ENCODE results near the gene SLC17A5. TPM values are rescaled to one million over a fixed set of nuclear protein-coding genes. Genes with fewer than 3 reads are reported as not detected.
"Not testable (repeated sequence)": the region's sequence is repeated elsewhere in the genome, so short reads cannot be mapped to it uniquely, and the experiment has no call there.

Gene SLC17A5
- total RNA-seq, 2 experiments from 2014 or later: 1.7 to 2.0 TPM

DNA sequence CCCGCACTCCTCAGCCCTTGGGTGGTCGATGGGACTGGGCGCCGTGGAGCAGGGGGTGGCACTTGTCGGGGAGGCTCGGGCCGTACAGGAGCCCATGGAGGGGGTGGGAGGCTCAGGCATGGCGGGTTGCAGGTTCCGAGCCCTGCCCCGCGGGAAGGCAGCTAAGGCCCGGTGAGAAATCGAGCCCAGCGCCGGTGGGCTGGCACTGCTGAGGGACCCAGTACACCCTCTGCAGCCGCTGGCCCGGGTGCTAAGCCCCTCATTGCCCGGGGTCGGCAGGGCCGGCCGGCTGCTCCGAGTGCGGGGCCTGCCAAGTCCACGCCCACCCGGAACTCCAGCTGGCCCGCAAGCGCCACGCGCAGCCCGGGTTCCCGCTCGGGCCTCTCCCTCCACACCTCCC is 81.3 kb downstream of the SLC17A5 start:
- DNase-seq; intact Hi-C loops (cut with micrococcal nuclease): not testable (repeated sequence)

DNA sequence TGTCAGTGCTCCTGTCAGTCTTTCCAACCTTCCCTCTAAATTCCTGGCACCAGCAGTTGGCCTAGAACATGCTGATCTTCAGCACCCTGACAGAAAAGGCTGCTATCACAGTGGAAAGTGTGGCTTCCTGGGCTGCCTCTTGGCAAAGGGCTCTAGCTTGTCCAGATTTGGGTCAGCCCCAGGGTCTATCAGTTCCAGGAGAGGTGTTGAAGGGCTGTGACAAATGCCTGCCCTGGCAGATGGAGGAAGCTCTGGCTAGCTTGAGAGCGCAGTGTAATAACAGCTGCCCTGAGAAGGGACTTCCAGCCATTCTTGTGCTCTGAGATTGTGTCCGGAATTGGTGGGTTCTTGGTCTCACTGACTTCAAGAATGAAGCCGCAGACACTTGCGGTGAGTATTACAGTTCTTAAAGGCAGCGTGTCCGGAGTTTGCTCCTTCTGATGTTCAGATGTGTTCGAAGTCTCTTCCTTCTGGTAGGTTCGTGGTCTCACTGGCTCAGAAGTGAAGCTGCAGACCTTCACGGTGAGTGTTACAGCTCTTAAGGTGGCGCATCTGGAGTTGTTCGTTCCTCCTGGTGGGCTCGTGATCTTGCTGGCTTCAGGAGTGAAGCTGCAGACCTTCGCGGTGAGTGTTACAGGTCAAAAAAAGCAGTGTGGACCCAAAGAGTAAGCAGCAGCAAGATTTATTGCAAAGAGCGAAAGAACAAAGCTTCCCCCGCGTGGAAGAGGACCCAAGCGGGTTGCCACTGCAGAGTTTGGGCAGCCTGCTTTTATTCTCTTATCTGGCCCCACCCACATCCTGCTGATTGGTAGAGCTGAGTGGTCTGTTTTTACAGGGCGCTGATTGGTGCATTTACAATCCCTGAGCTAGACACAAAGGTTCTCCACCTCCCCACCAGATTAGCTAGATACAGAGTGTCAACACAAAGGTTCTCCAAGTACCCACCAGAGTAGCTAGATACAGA is 82.3 kb downstream of the SLC17A5 start:
- H3K9me3 Mint-ChIP-seq; intact Hi-C loops (cut with micrococcal nuclease); H3K27ac Mint-ChIP-seq; H3K4me1 Mint-ChIP-seq (ENCODE audit: low read depth); H3K36me3 Mint-ChIP-seq (ENCODE audit: low read depth); H3K4me3 Mint-ChIP-seq; H3K27me3 Mint-ChIP-seq (ENCODE audit: low read depth): not testable (repeated sequence)
- DNase-seq: peak; percentile 11
- CTCF ChIA-PET: interaction anchor here (1.1 kb wide), 1 partner anchor 9 kb away, joined by 3 read pairs; no protein-coding TSS in a partner anchor

More for the DNA sequence above, 81.3 kb downstream of the SLC17A5 start:
- H3K9me3 Mint-ChIP-seq; H3K27me3 Mint-ChIP-seq (ENCODE audit: low read depth); H3K4me1 Mint-ChIP-seq (ENCODE audit: low read depth); H3K4me3 Mint-ChIP-seq; CTCF ChIA-PET; H3K36me3 Mint-ChIP-seq (ENCODE audit: low read depth); H3K27ac Mint-ChIP-seq: not testable (repeated sequence)

DNA sequence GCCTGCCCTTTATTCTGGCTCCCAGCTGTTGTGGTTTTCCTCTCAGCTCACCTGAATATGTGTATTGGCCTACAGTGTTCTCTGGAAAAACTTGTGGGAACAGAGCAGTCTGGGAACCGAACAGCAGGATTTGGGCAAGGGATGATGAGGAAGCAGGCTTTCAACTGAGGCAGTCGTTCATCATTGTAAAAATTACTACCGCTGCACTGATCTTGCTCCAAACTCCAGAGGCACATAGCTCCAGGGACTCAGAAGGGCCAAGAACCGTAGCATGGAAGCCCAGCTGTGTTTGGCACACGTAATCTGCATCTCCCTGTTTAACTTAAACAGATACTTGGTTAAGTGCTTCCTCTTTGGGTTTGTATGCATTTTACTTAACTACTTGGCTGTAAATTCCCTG is 84.7 kb downstream of the SLC17A5 start:
- Mint-ChIP-seq H3K4me3 (no peak overlapping the region), H3K9me3 (no peaks in the 10 kb centered on the region), H3K27me3 (ENCODE audit: low read depth) (no peaks in the 10 kb centered on the region), H3K4me1 (ENCODE audit: low read depth) (peaks cover 7% of the 10 kb centered on the region), H3K27ac (no peak overlapping the region), H3K36me3 (ENCODE audit: low read depth) (no peaks in the 10 kb centered on the region)
- no peak for DNase-seq
- intact Hi-C loops (cut with micrococcal nuclease): no loop called here
- CTCF ChIA-PET: no interaction called here

GRCh38 chr6:73566954-73567591 is 86.7 kb downstream of the SLC17A5 start:
- intact Hi-C loops (cut with micrococcal nuclease): no loop called here
- H3K27ac Mint-ChIP-seq: no peak overlapping the region
- CTCF ChIA-PET: interaction anchor here (0.6 kb wide), 1 partner anchor 397 kb away, joined by 7 read pairs; no protein-coding TSS in a partner anchor
- H3K4me1 Mint-ChIP-seq (ENCODE audit: low read depth): peaks cover 7% of the 10 kb centered on the region
- H3K27me3 Mint-ChIP-seq (ENCODE audit: low read depth): no peaks in the 10 kb centered on the region
- H3K36me3 Mint-ChIP-seq (ENCODE audit: low read depth): no peaks in the 10 kb centered on the region
- no peak overlapping the region for H3K4me3 Mint-ChIP-seq
- DNase-seq: no peak
- no peaks in the 10 kb centered on the region for H3K9me3 Mint-ChIP-seq

GRCh38 chr6:73566486-73566871 is 87.3 kb downstream of the SLC17A5 start:
- H3K4me3 Mint-ChIP-seq; H3K27ac Mint-ChIP-seq; H3K9me3 Mint-ChIP-seq; intact Hi-C loops (cut with micrococcal nuclease); DNase-seq; H3K36me3 Mint-ChIP-seq (ENCODE audit: low read depth); CTCF ChIA-PET; H3K4me1 Mint-ChIP-seq (ENCODE audit: low read depth); H3K27me3 Mint-ChIP-seq (ENCODE audit: low read depth): not testable (repeated sequence)

DNA sequence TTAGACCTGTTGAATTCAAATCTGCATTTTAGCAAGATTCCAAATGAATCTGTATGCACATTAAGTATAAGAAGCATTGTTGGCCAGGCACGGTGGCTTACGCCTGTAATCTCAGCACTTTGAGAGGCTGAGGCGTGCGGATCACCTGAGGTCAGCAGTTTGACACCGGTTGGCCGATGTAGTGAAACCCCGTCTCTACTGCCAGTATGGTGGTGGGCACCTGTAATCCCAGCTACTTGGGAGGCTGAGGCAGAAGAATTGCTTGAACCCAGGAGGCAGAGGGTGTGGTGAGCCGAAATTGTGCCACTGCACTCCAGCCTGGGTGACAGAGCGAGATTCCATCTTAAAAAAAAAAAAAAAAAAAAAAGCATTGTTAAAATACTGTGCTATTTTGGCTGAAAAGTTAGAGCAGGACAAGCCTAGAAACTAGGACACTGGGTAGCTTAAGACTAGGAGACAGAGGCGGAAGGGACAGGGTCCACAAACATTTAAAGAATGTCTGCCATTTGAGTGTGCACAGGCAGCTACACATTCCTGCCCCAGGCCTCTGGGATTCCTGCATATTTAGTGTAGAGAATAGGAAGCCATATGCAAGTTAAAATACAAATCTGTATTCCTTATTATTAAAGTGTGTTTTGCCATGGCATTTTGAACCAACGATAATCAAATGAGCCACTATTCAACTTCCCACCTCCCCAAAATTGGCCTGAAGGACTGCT is 87.9 kb downstream of the SLC17A5 start:
- Mint-ChIP-seq H3K36me3 (ENCODE audit: low read depth) (no peaks in the 10 kb centered on the region), H3K4me3 (no peak overlapping the region), H3K27me3 (ENCODE audit: low read depth) (no peaks in the 10 kb centered on the region), H3K4me1 (ENCODE audit: low read depth) (peaks cover 5% of the 10 kb centered on the region), H3K27ac (no peak overlapping the region), H3K9me3 (no peaks in the 10 kb centered on the region)
- intact Hi-C loops (cut with micrococcal nuclease): no loop called here
- CTCF ChIA-PET: no interaction called here
- no peak for DNase-seq

DNA sequence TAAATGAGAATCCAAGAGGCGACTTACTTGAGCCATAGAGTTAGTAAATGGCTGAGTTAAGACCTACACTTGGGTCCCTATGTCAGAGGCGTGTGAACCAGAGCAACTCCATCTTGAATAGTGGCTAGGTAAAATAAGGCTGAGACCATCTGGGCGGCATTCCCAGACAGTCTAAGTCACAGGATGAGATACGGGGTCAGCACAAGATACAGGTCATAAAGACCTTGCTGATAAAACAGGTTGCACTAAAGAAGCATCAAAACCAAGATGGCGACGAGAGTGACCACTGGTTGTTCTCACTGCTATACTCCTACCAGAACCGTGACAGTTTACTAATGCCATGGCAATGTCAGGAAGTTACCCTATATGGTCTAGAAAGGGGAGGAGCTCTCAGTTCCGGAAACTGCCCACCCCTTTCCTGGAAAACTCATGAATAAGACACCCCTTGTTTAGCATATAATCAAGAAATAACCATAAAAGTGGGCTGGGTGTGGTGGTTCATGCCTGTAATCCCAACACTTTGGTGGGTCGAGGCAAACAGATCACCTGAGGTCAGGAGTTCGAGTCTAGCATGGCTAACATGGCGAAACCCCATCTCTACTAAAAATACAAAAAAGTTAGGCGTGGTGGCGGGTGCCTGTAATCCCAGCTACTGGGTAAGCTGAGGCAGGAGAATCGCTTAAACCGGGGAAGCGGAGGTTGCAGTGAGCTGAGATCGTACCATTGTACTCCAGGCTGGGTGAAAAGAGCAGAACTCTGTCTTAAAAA is 89.0 kb downstream of the SLC17A5 start:
- Mint-ChIP-seq H3K27me3 (ENCODE audit: low read depth) (no peaks in the 10 kb centered on the region), H3K4me3 (no peak overlapping the region), H3K9me3 (no peaks in the 10 kb centered on the region), H3K27ac (no peak overlapping the region), H3K4me1 (ENCODE audit: low read depth) (peaks cover 15% of the 10 kb centered on the region), H3K36me3 (ENCODE audit: low read depth) (no peaks in the 10 kb centered on the region)
- DNase-seq: no peak
- CTCF ChIA-PET: interaction anchor here (0.6 kb wide), 1 partner anchor 58 kb away, joined by 3 read pairs; no protein-coding TSS in a partner anchor
- intact Hi-C loops (cut with micrococcal nuclease): no loop called here

DNA sequence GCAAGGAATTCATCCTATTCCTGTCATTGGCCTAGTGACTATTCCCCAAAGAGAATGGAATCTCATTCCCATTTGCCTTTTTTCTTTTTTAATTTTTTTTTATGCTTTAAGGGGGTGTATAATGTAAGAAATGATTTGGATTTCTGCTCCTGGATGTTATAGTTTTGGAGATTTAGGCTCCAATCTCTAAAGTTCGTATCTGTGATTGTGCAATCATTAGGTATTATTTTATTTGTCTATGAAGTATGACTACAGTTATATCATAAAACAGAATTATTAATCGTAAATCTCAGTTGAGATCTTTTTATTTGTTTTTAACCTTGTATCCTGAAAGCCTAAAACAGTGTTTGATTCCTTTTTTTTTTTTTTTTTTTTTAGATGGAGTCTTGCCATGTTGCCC is 91.2 kb downstream of the SLC17A5 start:
- Mint-ChIP-seq H3K4me3 (no peak overlapping the region), H3K27ac (no peak overlapping the region), H3K4me1 (ENCODE audit: low read depth) (peaks cover 24% of the 10 kb centered on the region), H3K36me3 (ENCODE audit: low read depth) (no peaks in the 10 kb centered on the region), H3K9me3 (no peaks in the 10 kb centered on the region), H3K27me3 (ENCODE audit: low read depth) (no peaks in the 10 kb centered on the region)
- no peak for DNase-seq
- CTCF ChIA-PET: no interaction called here
- intact Hi-C loops (cut with micrococcal nuclease): no loop called here

- H3K36me3 Mint-ChIP-seq (ENCODE audit: low read depth): no peaks in the 10 kb centered on the region
- H3K9me3 Mint-ChIP-seq: no peaks in the 10 kb centered on the region
- DNase-seq: no peak
- peak overlapping the region; percentile 16 for H3K27ac Mint-ChIP-seq
- peaks cover 27% of the 10 kb centered on the region for H3K4me1 Mint-ChIP-seq (ENCODE audit: low read depth)
- no peaks in the 10 kb centered on the region for H3K27me3 Mint-ChIP-seq (ENCODE audit: low read depth)
- no peak overlapping the region for H3K4me3 Mint-ChIP-seq
- intact Hi-C loops (cut with micrococcal nuclease): loop anchor here (1.0 kb wide), 4 partner anchors 19 to 46 kb away; partner anchors contain the start of gene EEF1A1
- CTCF ChIA-PET: interaction anchor here (1.1 to 1.4 kb wide), 2 partner anchors 19 to 21 kb away, joined by 3 read pairs; no protein-coding TSS in a partner anchor
These were observed 92.9 kb downstream of the SLC17A5 start for GRCh38 chr6:73560853-73561407.

- Mint-ChIP-seq H3K4me3 (no peak overlapping the region), H3K36me3 (ENCODE audit: low read depth) (no peaks in the 10 kb centered on the region), H3K27ac (no peak overlapping the region), H3K9me3 (no peaks in the 10 kb centered on the region), H3K27me3 (ENCODE audit: low read depth) (no peaks in the 10 kb centered on the region), H3K4me1 (ENCODE audit: low read depth) (peaks cover 27% of the 10 kb centered on the region)
- DNase-seq: peak; percentile 21
- CTCF ChIA-PET: interaction anchor here (1.1 kb wide), 1 partner anchor 21 kb away, joined by 3 read pairs; no protein-coding TSS in a partner anchor
- intact Hi-C loops (cut with micrococcal nuclease): loop anchor here (1.0 kb wide), 4 partner anchors 20 to 45 kb away; partner anchors contain the start of gene EEF1A1
These were observed 93.5 kb downstream of the SLC17A5 start for GRCh38 chr6:73560182-73560732.

- H3K27ac Mint-ChIP-seq; intact Hi-C loops (cut with micrococcal nuclease); H3K36me3 Mint-ChIP-seq (ENCODE audit: low read depth); DNase-seq; H3K9me3 Mint-ChIP-seq; H3K4me3 Mint-ChIP-seq; CTCF ChIA-PET; H3K27me3 Mint-ChIP-seq (ENCODE audit: low read depth): not testable (repeated sequence)
- H3K4me1 Mint-ChIP-seq (ENCODE audit: low read depth): peaks cover 24% of the 10 kb centered on the region
These were observed 94.4 kb downstream of the SLC17A5 start for GRCh38 chr6:73559399-73559794.
